H1 (cell line): ENCODE measurements around the gene FBN2. TPM values are rescaled to one million over a fixed set of nuclear protein-coding genes. Genes with fewer than 3 reads are reported as not detected.

Experiments
- ASH2L ChIP-seq: fragments of 200-600, 300-600 bp; sonication (generic); IDR thresholded peaks from one replicate; pipeline ENCODE4 v1.7.1; 2017; ENCODE audit warnings: low read length
- CHD7 ChIP-seq: fragments of 300-600 bp; sonication (generic); IDR thresholded peaks from 2 replicates; pipeline ENCODE4 v1.7.1; 2012; ENCODE audit warnings: low read length, moderate library complexity, mild to moderate bottlenecking, inconsistent platforms; ENCODE audit not compliant: insufficient replicate concordance
- CREB1 ChIP-seq: IDR thresholded peaks from 2 replicates; pipeline ENCODE4 v1.6.1; 2012; ENCODE audit warnings: inconsistent platforms
- MAX ChIP-seq: IDR thresholded peaks from 2 replicates; pipeline ENCODE4 v1.6.1; 2012; ENCODE audit warnings: inconsistent platforms
- RAD21 ChIP-seq, 2 experiments: IDR thresholded peaks in 1 of 2; conservative IDR thresholded peaks in 1 of 2; 2 replicates each; pipeline ENCODE4 v1.6.1; 2011; ENCODE audit warnings: low read depth in 2 of 2, low read length in 2 of 2, improper control_type of control experiment in 1 of 2, inconsistent platforms in 1 of 2, mild to moderate bottlenecking in 1 of 2, moderate library complexity in 1 of 2
- SRF ChIP-seq: IDR thresholded peaks from 2 replicates; pipeline ENCODE4 v1.6.1; 2011; ENCODE audit warnings: mild to moderate bottlenecking, low read depth, low read length, moderate library complexity
- polyA plus RNA-seq, 7 experiments: library from polyadenylated mRNA; depleted of rRNA in 3 of 7; stranded (reverse) in 5 of 7; unstranded in 2 of 7; fragments of >200 nt in 5 of 7; fragments of 200-250 nt in 2 of 7; gene quantifications; 1 replicate in 5 of 7; 2 replicates in 1 of 7; 4 replicates in 1 of 7; pipeline versions ENCODE4 v1.2.1 to v1.2.3, GENCODE V29; 2011 to 2013; ENCODE audit warnings: missing spikeins in 2 of 7, mixed read lengths in 2 of 7
- total RNA-seq: library from RNA; stranded (reverse); fragmentation: NEBNext Ultra II Directional; extraction: Animal tissue kit (Norgen Biotek cat#: 25700); gene quantifications from 2 replicates; pipeline ENCODE4 v1.2.1, GENCODE V29; 2021

FBN2 gene
- total and polyA plus RNA-seq, 2 of the 8 experiments (the other 6 are each of a cell fraction or from before 2014, with no cell fraction given): 14.1 to 16.3 TPM

GRCh38 chr5:128402506-128402905 lies 135.5 kb downstream of the FBN2 start (continued):
- no peak for TF ChIP-seq CHD7
- no peak for TF ChIP-seq CREB1
- no peak for TF ChIP-seq RAD21 (IDR thresholded peaks at IDR 0.05 in 1 of 2, conservative IDR thresholded peaks at IDR 0.05 in 1 of 2; ENCODE audit: low read depth in 2 of 2, low read length in 2 of 2)
- no peak for TF ChIP-seq SRF
- TF ChIP-seq MAX: no peak
- TF ChIP-seq ASH2L: no peak
